Measurements from ENCODE around the gene ARID2. TPM values are rescaled to one million over a fixed set of nuclear protein-coding genes. Genes with fewer than 3 reads are reported as not detected.

Gene ARID2
- total RNA-seq, result 13.7 and 19.7 TPM in 2 replicates

GRCh38 chr12:45729233-45730083 lies at the start of gene ARID2:
TSS of gene ARID2 (plus strand) at chr12:45729706. CDS start at chr12:45729837, 131 bp downstream.

